Upper lobe of right lung (tissue), 1 donor: ENCODE measurements around the gene AEBP2. TPM values are rescaled to one million over a fixed set of nuclear protein-coding genes. Genes with fewer than 3 reads are reported as not detected.
"Not testable (repeated sequence)": the region's sequence is repeated elsewhere in the genome, so short reads cannot be mapped to it uniquely, and the experiment has no call there.

Source experiments
- ATAC-seq: fragments of 200-7000 bp; cut with Tn5 transposase; one replicate; pipeline ENCODE4 v1.9.1; 2020; ENCODE audit warnings: mild to moderate bottlenecking, moderate library complexity
- DNase-seq: peaks from one replicate; pipeline ENCODE4 v3.0.0-alpha.2; 2020
- H3K27ac ChIP-seq: fragments of 200-600 bp; one replicate; pipeline ENCODE4 v1.8.0; 2022
- H3K27me3 ChIP-seq: fragments of 200-600 bp; one replicate; pipeline ENCODE4 v1.8.0; 2022; ENCODE audit warnings: mild to moderate bottlenecking
- H3K36me3 ChIP-seq: fragments of 200-600 bp; one replicate; pipeline ENCODE4 v1.8.0; 2022
- H3K4me1 ChIP-seq: fragments of 200-600 bp; one replicate; pipeline ENCODE4 v1.8.0; 2022
- H3K4me3 ChIP-seq: fragments of 200-600 bp; one replicate; pipeline ENCODE4 v1.8.0; 2022; ENCODE audit warnings: mild to moderate bottlenecking
- H3K9me3 ChIP-seq: fragments of 200-600 bp; one replicate; pipeline ENCODE4 v1.8.0; 2022
- intact Hi-C: fragments of 100-400 bp; cut with DNase I; formaldehyde crosslinking; loops from one replicate; pipeline ENCODE4 v1.11.0; 2022
- long read RNA-seq: library from polyadenylated mRNA; unstranded; transcript quantifications from one replicate; pipeline ENCODE4 v2.0.0, GENCODE V29; 2021
- total RNA-seq: library from RNA; stranded (reverse); fragmentation: NEBNext Ultra II Directional; extraction: Animal tissue kit (Norgen Biotek cat#: 25700); gene quantifications from one replicate; pipeline ENCODE4 v1.2.1, GENCODE V29; 2021
- TF ChIP-seq, protein P1 (sequence below): fragments of 200-600 bp; IDR thresholded peaks from one replicate; pipeline ENCODE4 v1.8.0; 2022; ENCODE audit warnings: antibody characterized with exemption
- donor health status: DM: no; HTN: yes; CAD: no; lungs with severe emphysema.

The AEBP2 gene, protein sequence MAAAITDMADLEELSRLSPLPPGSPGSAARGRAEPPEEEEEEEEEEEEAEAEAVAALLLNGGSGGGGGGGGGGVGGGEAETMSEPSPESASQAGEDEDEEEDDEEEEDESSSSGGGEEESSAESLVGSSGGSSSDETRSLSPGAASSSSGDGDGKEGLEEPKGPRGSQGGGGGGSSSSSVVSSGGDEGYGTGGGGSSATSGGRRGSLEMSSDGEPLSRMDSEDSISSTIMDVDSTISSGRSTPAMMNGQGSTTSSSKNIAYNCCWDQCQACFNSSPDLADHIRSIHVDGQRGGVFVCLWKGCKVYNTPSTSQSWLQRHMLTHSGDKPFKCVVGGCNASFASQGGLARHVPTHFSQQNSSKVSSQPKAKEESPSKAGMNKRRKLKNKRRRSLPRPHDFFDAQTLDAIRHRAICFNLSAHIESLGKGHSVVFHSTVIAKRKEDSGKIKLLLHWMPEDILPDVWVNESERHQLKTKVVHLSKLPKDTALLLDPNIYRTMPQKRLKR
- 40.1 TPM for total RNA-seq
- long read RNA-seq, full-length matches to known transcripts = 21 of 39 reads
- long read RNA-seq, partial matches to known transcripts = 2 of 39 reads
- long read RNA-seq, other reads (novel, unspliced or antisense) = 16 of 39 reads

DNA sequence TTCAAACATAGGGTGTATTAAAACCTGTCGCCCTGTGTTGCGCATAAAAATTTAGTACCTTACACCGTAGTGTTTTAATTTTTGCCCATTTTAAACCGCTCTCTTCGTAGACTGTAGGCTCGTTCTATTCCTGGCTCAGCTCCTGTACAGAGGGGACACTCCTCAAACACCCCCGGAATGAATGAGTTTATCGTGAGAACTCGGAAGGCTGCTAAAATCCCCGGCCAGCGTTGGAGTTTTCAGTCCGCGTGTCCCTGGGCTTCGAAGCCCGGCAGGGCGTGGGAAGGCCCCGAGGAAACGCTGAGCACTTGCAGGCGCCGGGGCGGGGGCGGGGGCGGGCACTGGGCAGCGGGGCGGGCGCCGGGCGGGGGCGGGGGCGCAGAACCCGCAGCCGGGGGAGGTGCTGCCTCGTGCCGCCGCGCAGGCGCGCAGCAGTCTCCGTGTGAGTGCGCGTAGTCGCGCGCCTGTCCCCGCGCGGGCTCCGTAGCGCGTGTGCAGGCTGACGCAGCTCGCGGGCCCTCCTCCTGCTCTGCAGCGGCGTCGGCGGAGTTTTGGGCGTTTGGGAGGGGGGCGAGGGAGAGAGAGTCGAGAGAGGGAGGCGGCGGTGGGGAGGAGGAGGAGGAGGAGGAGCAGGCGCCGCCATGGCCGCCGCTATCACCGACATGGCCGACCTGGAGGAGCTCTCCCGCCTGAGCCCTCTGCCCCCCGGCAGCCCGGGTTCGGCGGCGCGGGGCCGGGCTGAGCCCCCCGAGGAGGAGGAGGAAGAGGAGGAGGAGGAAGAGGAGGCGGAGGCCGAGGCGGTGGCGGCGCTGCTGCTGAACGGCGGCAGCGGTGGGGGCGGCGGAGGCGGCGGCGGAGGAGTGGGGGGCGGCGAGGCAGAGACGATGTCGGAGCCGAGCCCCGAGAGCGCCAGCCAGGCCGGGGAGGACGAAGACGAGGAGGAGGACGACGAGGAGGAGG lies at the start of gene AEBP2:
TSS of gene AEBP2 (plus strand) at position 434 of the 960 bp plus-strand sequence. CDS start at position 642, 208 bp downstream.
- intact Hi-C loops = no loop called here
- Histone ChIP-seq H3K36me3 (no peaks in the 10 kb centered on the region), H3K4me3 (peak within 1 kb of the TSS; percentile 97), H3K4me1 (peaks cover 23% of the 10 kb centered on the region), H3K27ac (peak within 1 kb of the TSS; percentile 86), H3K9me3 (no peaks in the 10 kb centered on the region), H3K27me3 (no peaks in the 10 kb centered on the region)
- ATAC-seq = peak; percentile 98
- DNase-seq = peak; percentile 96
- TF ChIP-seq, protein P1, sequence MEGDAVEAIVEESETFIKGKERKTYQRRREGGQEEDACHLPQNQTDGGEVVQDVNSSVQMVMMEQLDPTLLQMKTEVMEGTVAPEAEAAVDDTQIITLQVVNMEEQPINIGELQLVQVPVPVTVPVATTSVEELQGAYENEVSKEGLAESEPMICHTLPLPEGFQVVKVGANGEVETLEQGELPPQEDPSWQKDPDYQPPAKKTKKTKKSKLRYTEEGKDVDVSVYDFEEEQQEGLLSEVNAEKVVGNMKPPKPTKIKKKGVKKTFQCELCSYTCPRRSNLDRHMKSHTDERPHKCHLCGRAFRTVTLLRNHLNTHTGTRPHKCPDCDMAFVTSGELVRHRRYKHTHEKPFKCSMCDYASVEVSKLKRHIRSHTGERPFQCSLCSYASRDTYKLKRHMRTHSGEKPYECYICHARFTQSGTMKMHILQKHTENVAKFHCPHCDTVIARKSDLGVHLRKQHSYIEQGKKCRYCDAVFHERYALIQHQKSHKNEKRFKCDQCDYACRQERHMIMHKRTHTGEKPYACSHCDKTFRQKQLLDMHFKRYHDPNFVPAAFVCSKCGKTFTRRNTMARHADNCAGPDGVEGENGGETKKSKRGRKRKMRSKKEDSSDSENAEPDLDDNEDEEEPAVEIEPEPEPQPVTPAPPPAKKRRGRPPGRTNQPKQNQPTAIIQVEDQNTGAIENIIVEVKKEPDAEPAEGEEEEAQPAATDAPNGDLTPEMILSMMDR = no peak

DNA sequence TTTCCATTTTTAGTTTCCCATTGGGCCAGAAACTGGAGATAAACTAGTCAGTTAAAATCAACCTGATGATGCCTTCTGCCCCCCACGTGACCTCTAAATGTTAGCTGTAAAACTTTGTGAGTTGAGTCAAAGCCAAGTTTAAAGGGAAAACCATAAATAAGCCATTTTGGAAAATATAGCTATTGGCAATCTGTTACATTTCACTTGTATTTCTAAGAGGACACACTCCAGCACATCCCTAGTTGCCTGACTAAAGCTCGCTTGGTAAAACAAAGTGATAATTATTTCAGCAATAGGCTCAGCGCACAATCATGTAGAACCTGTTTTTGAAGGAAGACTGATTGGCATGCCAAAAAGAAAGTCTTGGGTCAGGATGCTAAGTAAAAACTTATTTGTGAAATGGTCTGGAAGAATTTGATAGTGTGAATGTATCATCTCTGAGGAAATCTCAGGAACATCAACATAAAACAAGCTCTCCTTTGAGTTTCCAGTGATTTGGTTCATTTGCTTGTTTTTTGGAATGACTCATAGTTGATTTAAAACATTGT lies 49.2 kb upstream of the AEBP2 start:
- no peak for ATAC-seq
- intact Hi-C loops = no loop called here

DNA sequence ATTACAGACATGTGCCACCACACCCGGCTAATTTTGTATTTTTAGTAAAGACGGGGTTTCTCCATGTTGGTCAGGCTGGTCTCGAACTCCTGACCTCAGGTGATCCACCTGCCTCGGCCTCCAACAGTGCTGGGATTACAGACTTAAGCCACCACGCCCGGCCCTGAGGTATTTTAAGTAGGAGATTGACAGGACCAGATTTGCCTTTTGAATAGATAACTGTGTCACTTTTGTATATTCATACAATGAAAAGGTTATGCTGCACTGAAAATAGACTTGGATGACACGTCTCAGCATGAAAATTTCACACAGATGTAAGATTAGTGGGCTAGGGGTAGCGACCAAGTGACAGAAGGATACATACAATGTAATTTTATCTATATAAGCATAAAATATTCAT lies 46.6 kb upstream of the AEBP2 start:
- intact Hi-C loops, H3K9me3 ChIP-seq, H3K27me3 ChIP-seq, H3K27ac ChIP-seq, H3K36me3 ChIP-seq, DNase-seq, H3K4me3 ChIP-seq, ATAC-seq, H3K4me1 ChIP-seq: not testable (repeated sequence)

More for the DNA sequence above, 49.2 kb upstream of the AEBP2 start:
- no peaks in the 10 kb centered on the region for H3K4me1 ChIP-seq
- DNase-seq = no peak
- no peaks in the 10 kb centered on the region for H3K27me3 ChIP-seq
- H3K27ac ChIP-seq = no peak overlapping the region
- H3K36me3 ChIP-seq = no peaks in the 10 kb centered on the region
- H3K4me3 ChIP-seq = no peak overlapping the region
- TF ChIP-seq, protein P1 = no peak
- H3K9me3 ChIP-seq = no peaks in the 10 kb centered on the region

DNA sequence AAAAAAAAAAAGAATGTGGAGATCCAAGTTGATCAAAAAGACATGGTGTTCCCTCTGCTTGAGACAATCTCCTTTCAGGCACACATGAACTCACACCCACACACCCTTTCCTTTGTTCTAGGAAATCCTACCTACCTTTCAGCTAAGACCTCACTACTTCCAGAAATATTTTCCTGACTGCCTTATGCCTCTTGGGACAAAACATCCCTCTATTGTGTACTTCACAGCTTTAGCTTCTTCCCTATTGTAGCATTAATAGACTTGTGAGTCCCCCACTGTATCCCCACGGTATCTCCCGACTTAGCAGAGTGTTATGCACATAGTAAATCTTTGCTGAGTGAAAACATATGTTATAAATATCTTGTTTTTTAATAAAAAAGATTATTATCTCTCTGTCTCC lies 44.9 kb upstream of the AEBP2 start:
- Histone ChIP-seq H3K4me1 (no peaks in the 10 kb centered on the region), H3K36me3 (no peaks in the 10 kb centered on the region), H3K27ac (no peak overlapping the region), H3K27me3 (no peaks in the 10 kb centered on the region), H3K4me3 (no peak overlapping the region), H3K9me3 (no peaks in the 10 kb centered on the region)
- ATAC-seq = no peak
- TF ChIP-seq, protein P1 = no peak
- intact Hi-C loops = no loop called here
- DNase-seq = no peak

DNA sequence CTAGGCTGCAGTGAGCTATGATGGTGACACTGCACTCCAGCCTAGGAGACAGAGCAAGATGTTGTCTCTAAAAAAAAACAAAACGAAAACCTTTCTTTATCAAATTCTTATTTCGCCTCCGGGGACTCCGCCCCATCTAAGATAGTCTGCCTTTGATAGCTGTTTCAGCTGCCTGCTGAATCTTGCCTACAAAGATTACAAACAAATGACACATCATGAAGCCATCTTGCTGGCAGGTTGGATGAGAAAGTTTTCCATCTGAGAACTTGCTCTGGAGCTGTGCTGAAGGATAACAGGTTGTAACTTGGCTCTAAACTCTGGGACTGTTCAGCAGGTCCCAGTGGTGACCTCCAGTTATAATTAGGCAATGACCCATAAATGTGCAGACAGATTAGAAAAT lies 41.8 kb upstream of the AEBP2 start:
- no peaks in the 10 kb centered on the region for H3K27me3 ChIP-seq
- H3K36me3 ChIP-seq = no peaks in the 10 kb centered on the region
- ATAC-seq (no peak), DNase-seq (no peak)
- H3K4me1 ChIP-seq = no peaks in the 10 kb centered on the region
- TF ChIP-seq, protein P1 = no peak
- H3K4me3 ChIP-seq = no peak overlapping the region
- no peak overlapping the region for H3K27ac ChIP-seq
- H3K9me3 ChIP-seq = no peaks in the 10 kb centered on the region
- intact Hi-C loops = no loop called here
